Measurements from ENCODE around the gene SHFL. TPM values are rescaled to one million over a fixed set of nuclear protein-coding genes. Genes with fewer than 3 reads are reported as not detected.

SHFL gene
- total RNA-seq, 1 experiment from 2014 or later: 21.1 TPM

DNA sequence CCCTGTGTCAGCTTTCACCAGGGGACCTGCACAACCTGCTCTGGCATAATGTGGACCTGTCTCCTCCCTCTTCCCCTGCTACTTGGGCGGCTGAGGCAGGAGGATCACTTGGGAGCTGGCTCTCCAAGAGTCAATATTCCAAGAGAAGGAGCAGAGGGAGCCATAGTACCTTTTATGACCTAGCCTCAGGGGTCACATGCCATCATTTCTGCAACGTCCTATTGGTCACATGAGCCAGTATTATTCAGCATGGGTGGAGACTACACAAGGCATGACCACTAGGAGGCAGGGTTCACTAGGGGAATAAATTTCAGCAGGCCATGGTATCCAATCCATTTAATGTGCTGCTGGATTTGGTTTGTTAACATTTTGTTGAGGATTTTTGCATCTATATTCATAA lies 12.0 kb upstream of the SHFL start:
- no peak overlapping the region for H2BK5ac ChIP-seq (ENCODE audit: insufficient read length, low read length)

More for the DNA sequence above, 12.0 kb upstream of the SHFL start:
- H3K79me1 ChIP-seq (ENCODE audit: insufficient read depth, low read depth, low read length, poor library complexity, severe bottlenecking): no peaks in the 10 kb centered on the region
- H4K5ac ChIP-seq (ENCODE audit: insufficient read length, low read depth, low read length): no peak overlapping the region
- no peaks in the 10 kb centered on the region for H3K9me3 ChIP-seq (ENCODE audit: control insufficient read depth, low read depth, low read length)
- H2BK120ac ChIP-seq (ENCODE audit: low read depth, low read length, poor library complexity, severe bottlenecking): no peak overlapping the region
- peaks cover 42% of the 10 kb centered on the region for H3K27me3 Mint-ChIP-seq (ENCODE audit: low read depth)
- H3K27ac Mint-ChIP-seq: no peak overlapping the region
- H3K4me2 ChIP-seq (ENCODE audit: insufficient read depth, insufficient read length, low read length): no peak overlapping the region
- no peak overlapping the region for H2BK15ac ChIP-seq (ENCODE audit: low read depth, low read length)
- H2BK12ac ChIP-seq (ENCODE audit: insufficient read length, low read depth, low read length): no peak overlapping the region
- H3K23ac ChIP-seq (ENCODE audit: insufficient read length, low read depth, low read length): no peak overlapping the region
- no peak overlapping the region for H3K4me3 Mint-ChIP-seq
- H3K56ac ChIP-seq (ENCODE audit: insufficient read length, low read depth, low read length): no peak overlapping the region
- no peak overlapping the region for H2AK5ac ChIP-seq (ENCODE audit: insufficient read length, low read length)
- H2BK20ac ChIP-seq (ENCODE audit: low read depth, low read length, poor library complexity, severe bottlenecking): no peak overlapping the region
- H3K23me2 ChIP-seq (ENCODE audit: insufficient read length, low read depth, low read length, poor library complexity, severe bottlenecking): no peaks in the 10 kb centered on the region
- H3K4me1 Mint-ChIP-seq: peaks cover 6 to 11% of the 10 kb centered on the region in 2 experiments
- H3K9ac ChIP-seq (ENCODE audit: extremely low read depth, insufficient read length, low read length): no peak overlapping the region
- no peaks in the 10 kb centered on the region; the same call in 1 of the 2 replicates for H3K4me1 ChIP-seq (ENCODE audit: insufficient read depth, low read length)
- no peak overlapping the region for H4K8ac ChIP-seq (replicated peaks; ENCODE audit: insufficient read length, low read depth, low read length)
- no peak overlapping the region for H3K14ac ChIP-seq (ENCODE audit: insufficient read depth, low read length)
- H3K27ac ChIP-seq (ENCODE audit: insufficient read length, low read depth, low read length): no peak overlapping the region
- no CpG with 5 or more reads among the region's 2 CpGs for WGBS (ENCODE audit: extremely low coverage, insufficient read length, low lambda C conversion rate)
- H3K36me3 Mint-ChIP-seq (ENCODE audit: insufficient read depth in 1 of 3, low read depth in 3 of 3): peaks cover 0 to 3% (median 3%) of the 10 kb centered on the region in 3 experiments; a peak in 3 of 7 replicates
- no peaks in the 10 kb centered on the region for H4K20me1 ChIP-seq (ENCODE audit: control insufficient read depth, insufficient read depth, insufficient read length)
- TF ChIP-seq, protein P1, sequence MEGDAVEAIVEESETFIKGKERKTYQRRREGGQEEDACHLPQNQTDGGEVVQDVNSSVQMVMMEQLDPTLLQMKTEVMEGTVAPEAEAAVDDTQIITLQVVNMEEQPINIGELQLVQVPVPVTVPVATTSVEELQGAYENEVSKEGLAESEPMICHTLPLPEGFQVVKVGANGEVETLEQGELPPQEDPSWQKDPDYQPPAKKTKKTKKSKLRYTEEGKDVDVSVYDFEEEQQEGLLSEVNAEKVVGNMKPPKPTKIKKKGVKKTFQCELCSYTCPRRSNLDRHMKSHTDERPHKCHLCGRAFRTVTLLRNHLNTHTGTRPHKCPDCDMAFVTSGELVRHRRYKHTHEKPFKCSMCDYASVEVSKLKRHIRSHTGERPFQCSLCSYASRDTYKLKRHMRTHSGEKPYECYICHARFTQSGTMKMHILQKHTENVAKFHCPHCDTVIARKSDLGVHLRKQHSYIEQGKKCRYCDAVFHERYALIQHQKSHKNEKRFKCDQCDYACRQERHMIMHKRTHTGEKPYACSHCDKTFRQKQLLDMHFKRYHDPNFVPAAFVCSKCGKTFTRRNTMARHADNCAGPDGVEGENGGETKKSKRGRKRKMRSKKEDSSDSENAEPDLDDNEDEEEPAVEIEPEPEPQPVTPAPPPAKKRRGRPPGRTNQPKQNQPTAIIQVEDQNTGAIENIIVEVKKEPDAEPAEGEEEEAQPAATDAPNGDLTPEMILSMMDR (conservative IDR thresholded peaks at IDR 0.05): peak; percentile 56
- H3K27me3 ChIP-seq (ENCODE audit: insufficient read depth, low read length): no peaks in the 10 kb centered on the region; the same call in 1 of the 2 replicates
- DNase-seq: no peak
- no peak overlapping the region for H3K18ac ChIP-seq (ENCODE audit: insufficient read length, low read depth, low read length)
- H3K9me3 Mint-ChIP-seq: peaks cover 11 to 18% of the 10 kb centered on the region in 2 experiments; a peak in 4 of 5 replicates
- H2AFZ ChIP-seq (ENCODE audit: low read length): no peak overlapping the region
- no peak overlapping the region for H4K91ac ChIP-seq (ENCODE audit: insufficient read length, low read depth, low read length)
- no peak overlapping the region for H3T11ph ChIP-seq (ENCODE audit: low read length)
- no peak overlapping the region for H3K4ac ChIP-seq (ENCODE audit: low read depth, low read length)
- no peaks in the 10 kb centered on the region for H3K79me2 ChIP-seq (ENCODE audit: insufficient read depth, low read length)

All from H9 (cell line).